ENCODE measurements around the gene POU6F1.

POU6F1 gene

GRCh38 chr12:51172515-51173431, 45.1 kb downstream of the POU6F1 start, which contains the start of gene TFCP2:
Gene TFCP2 (minus strand): TSS chr12:51173135. CDS start chr12:51172422, 713 bp downstream.
- in situ Hi-C loops (cut with MboI; ENCODE audit: low sequenced_read_pairs): no loop called here

- in situ Hi-C loops (cut with MboI; ENCODE audit: low sequenced_read_pairs): no loop called here
These were observed 45.9 kb downstream of the POU6F1 start for GRCh38 chr12:51171884-51172514.

- in situ Hi-C loops (cut with MboI; ENCODE audit: low sequenced_read_pairs): no loop called here
These were observed 54.1 kb downstream of the POU6F1 start for GRCh38 chr12:51163795-51164194.

- in situ Hi-C loops (cut with MboI; ENCODE audit: low sequenced_read_pairs): no loop called here
These were observed 55.6 kb downstream of the POU6F1 start for GRCh38 chr12:51162217-51162616.

- in situ Hi-C loops (cut with MboI; ENCODE audit: low sequenced_read_pairs): no loop called here
These were observed 56.9 kb downstream of the POU6F1 start for GRCh38 chr12:51160814-51161459.

- in situ Hi-C loops (cut with MboI; ENCODE audit: low sequenced_read_pairs): no loop called here
These were observed 61.6 kb downstream of the POU6F1 start for GRCh38 chr12:51156245-51156765.

- in situ Hi-C loops (cut with MboI; ENCODE audit: low sequenced_read_pairs): no loop called here
These were observed 64.9 kb downstream of the POU6F1 start for GRCh38 chr12:51152953-51153352.

- in situ Hi-C loops (cut with MboI; ENCODE audit: low sequenced_read_pairs): no loop called here
These were observed 67.1 kb downstream of the POU6F1 start for GRCh38 chr12:51150777-51151176.

- in situ Hi-C loops (cut with MboI; ENCODE audit: low sequenced_read_pairs): no loop called here
These were observed 70.6 kb downstream of the POU6F1 start for GRCh38 chr12:51147309-51147708.

- in situ Hi-C loops (cut with MboI; ENCODE audit: low sequenced_read_pairs): no loop called here
These were observed 78.5 kb downstream of the POU6F1 start for GRCh38 chr12:51139292-51139844.

All from hTERT RPE-1 (cell line).